Measurements from ENCODE around the gene ALG9.

DNA sequence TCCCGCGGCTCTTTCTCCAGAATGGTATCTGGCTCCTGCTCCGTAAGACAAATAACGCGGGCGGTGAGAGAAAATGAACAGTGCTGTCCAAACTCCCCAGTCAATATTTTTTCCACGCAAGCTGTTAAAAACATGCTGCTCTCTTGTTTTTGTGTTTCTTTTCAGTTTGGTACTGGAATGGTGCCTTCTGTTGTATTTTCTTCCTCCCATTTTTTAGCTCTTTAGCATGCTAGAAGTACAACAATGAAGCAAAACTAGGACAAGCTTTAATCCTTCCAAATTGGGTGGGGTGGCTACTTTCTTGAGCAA is 104.6 kb downstream of the ALG9 start:
- TF ChIP-seq, protein P1, sequence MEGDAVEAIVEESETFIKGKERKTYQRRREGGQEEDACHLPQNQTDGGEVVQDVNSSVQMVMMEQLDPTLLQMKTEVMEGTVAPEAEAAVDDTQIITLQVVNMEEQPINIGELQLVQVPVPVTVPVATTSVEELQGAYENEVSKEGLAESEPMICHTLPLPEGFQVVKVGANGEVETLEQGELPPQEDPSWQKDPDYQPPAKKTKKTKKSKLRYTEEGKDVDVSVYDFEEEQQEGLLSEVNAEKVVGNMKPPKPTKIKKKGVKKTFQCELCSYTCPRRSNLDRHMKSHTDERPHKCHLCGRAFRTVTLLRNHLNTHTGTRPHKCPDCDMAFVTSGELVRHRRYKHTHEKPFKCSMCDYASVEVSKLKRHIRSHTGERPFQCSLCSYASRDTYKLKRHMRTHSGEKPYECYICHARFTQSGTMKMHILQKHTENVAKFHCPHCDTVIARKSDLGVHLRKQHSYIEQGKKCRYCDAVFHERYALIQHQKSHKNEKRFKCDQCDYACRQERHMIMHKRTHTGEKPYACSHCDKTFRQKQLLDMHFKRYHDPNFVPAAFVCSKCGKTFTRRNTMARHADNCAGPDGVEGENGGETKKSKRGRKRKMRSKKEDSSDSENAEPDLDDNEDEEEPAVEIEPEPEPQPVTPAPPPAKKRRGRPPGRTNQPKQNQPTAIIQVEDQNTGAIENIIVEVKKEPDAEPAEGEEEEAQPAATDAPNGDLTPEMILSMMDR (conservative IDR thresholded peaks at IDR 0.05 in 1 of 2, IDR thresholded peaks at IDR 0.05 in 1 of 2; ENCODE audit: low read depth in 1 of 2, low read length in 2 of 2), result no peak
- TF ChIP-seq EZH2 (IDR thresholded peaks at IDR 0.05; ENCODE audit: low read length, missing control alignments), result no peak
